ENCODE results near the gene TFF3. TPM values are rescaled to one million over a fixed set of nuclear protein-coding genes. Genes with fewer than 3 reads are reported as not detected.

The TFF3 gene
- total and polyA plus RNA-seq, 10 of the 15 experiments (the other 5 are each of a cell fraction or from before 2014, with no cell fraction given): not detected

GRCh38 chr21:42346866-42347600 lies 31.8 kb upstream of the TFF3 start (continued):
- TF ChIP-seq, protein P1, sequence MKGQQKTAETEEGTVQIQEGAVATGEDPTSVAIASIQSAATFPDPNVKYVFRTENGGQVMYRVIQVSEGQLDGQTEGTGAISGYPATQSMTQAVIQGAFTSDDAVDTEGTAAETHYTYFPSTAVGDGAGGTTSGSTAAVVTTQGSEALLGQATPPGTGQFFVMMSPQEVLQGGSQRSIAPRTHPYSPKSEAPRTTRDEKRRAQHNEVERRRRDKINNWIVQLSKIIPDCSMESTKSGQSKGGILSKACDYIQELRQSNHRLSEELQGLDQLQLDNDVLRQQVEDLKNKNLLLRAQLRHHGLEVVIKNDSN (IDR thresholded peaks at IDR 0.05; ENCODE audit: borderline replicate concordance, extremely low read length, insufficient read depth, low read depth, low read length): no peak
- TF ChIP-seq NFXL1 (IDR thresholded peaks at IDR 0.05; ENCODE audit: borderline replicate concordance): no peak
- no peak for TF ChIP-seq WRNIP1 (IDR thresholded peaks at IDR 0.05; ENCODE audit: borderline replicate concordance, low read depth, low read length)
- no peak for TF ChIP-seq CHD1 (IDR thresholded peaks at IDR 0.05; ENCODE audit: low read depth, low read length)
- no peak for TF ChIP-seq SREBF1 (IDR thresholded peaks at IDR 0.05; ENCODE audit: low read length)

GRCh38 chr21:42346441-42346840 lies 31.2 kb upstream of the TFF3 start:
- RAD21 ChIA-PET (ENCODE audit: unreplicated experiment): no interaction called here
- Histone ChIP-seq H4K20me1 (ENCODE audit: control insufficient read depth, insufficient read depth) (no peaks in the 10 kb centered on the region), H3K27me3 (replicated peaks in 1 of 2; ENCODE audit: control insufficient read depth in 2 of 2, insufficient read depth in 2 of 2, low read length in 1 of 2) (no peaks in the 10 kb centered on the region), H3K4me2 (ENCODE audit: control insufficient read depth, insufficient read depth) (no peak overlapping the region), H3K36me3 (ENCODE audit: control insufficient read depth in 2 of 2, insufficient read depth in 2 of 2, low read length in 1 of 2) (no peaks in the 10 kb centered on the region), H3K27ac (ENCODE audit: control insufficient read depth, insufficient read depth) (no peak overlapping the region), H3K9ac (ENCODE audit: control insufficient read depth, insufficient read depth, low read length) (no peak overlapping the region), H3K9me3 (replicated peaks; ENCODE audit: control insufficient read depth, insufficient read depth, low read length) (no peaks in the 10 kb centered on the region; the same call in 2 of the 3 replicates), H2AFZ (ENCODE audit: control insufficient read depth, low read depth, low read length) (no peak overlapping the region), H3K79me2 (ENCODE audit: control insufficient read depth, insufficient read depth, low read length) (no peaks in the 10 kb centered on the region), H3K4me3 (no peak overlapping the region), H3K4me1 (ENCODE audit: control insufficient read depth, insufficient read depth, low read length) (no peaks in the 10 kb centered on the region)
- no peak for FAIRE-seq
- no TSS peak for BruUV-seq (replicated peaks)
- CTCF ChIA-PET: interaction anchor here (0.5 kb wide), 1 partner anchor 19 kb away, joined by 3 read pairs; no protein-coding TSS in a partner anchor
- intact Hi-C loops (cut with micrococcal nuclease; ENCODE audit: unreplicated experiment) (no loop called here), in situ Hi-C loops (cut with MboI) (no loop called here)
- POLR2A ChIA-PET: no interaction called here
- SMC1A ChIA-PET (ENCODE audit: uncharacterized antibody, unreplicated experiment): no interaction called here
- no peak for DNase-seq (ENCODE audit: low read depth, low spot score)
- WGBS (ENCODE audit: insufficient coverage, insufficient replicate concordance, low lambda C conversion rate, missing lambda C conversion rate): 49% methylated on average over 9 of the region's 9 CpGs
- ATAC-seq: no peak
- TF ChIP-seq HDAC2 (IDR thresholded peaks at IDR 0.05) (no peak), NFIC (IDR thresholded peaks at IDR 0.05; ENCODE audit: low read depth, low read length) (no peak), ETV6 (conservative IDR thresholded peaks at IDR 0.05 in 1 of 2, IDR thresholded peaks at IDR 0.05 in 1 of 2; ENCODE audit: borderline replicate concordance in 1 of 2, low read depth in 1 of 2) (no peak), RELA (IDR thresholded peaks at IDR 0.05; ENCODE audit: borderline replicate concordance, partially characterized antibody) (no peak), HDGF (IDR thresholded peaks at IDR 0.05) (no peak), KLF5 (IDR thresholded peaks at IDR 0.05; ENCODE audit: partially characterized antibody) (no peak), ZSCAN29 (IDR thresholded peaks at IDR 0.05) (no peak), SUZ12 (IDR thresholded peaks at IDR 0.05; ENCODE audit: unreplicated experiment) (no peak), KDM1A (IDR thresholded peaks at IDR 0.05; ENCODE audit: borderline replicate concordance) (no peak), GABPA (IDR thresholded peaks at IDR 0.05; ENCODE audit: low read depth) (no peak), BRCA1 (IDR thresholded peaks at IDR 0.05; ENCODE audit: low read depth, low read length) (no peak), KAT2A (conservative IDR thresholded peaks at IDR 0.05; ENCODE audit: control insufficient read depth, low read depth, low read length) (no peak), SREBF1 (IDR thresholded peaks at IDR 0.05; ENCODE audit: low read length) (no peak)
- TF ChIP-seq, protein P2, sequence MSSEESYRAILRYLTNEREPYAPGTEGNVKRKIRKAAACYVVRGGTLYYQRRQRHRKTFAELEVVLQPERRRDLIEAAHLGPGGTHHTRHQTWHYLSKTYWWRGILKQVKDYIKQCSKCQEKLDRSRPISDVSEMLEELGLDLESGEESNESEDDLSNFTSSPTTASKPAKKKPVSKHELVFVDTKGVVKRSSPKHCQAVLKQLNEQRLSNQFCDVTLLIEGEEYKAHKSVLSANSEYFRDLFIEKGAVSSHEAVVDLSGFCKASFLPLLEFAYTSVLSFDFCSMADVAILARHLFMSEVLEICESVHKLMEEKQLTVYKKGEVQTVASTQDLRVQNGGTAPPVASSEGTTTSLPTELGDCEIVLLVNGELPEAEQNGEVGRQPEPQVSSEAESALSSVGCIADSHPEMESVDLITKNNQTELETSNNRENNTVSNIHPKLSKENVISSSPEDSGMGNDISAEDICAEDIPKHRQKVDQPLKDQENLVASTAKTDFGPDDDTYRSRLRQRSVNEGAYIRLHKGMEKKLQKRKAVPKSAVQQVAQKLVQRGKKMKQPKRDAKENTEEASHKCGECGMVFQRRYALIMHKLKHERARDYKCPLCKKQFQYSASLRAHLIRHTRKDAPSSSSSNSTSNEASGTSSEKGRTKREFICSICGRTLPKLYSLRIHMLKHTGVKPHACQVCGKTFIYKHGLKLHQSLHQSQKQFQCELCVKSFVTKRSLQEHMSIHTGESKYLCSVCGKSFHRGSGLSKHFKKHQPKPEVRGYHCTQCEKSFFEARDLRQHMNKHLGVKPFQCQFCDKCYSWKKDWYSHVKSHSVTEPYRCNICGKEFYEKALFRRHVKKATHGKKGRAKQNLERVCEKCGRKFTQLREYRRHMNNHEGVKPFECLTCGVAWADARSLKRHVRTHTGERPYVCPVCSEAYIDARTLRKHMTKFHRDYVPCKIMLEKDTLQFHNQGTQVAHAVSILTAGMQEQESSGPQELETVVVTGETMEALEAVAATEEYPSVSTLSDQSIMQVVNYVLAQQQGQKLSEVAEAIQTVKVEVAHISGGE (CRISPR knock-in tag; IDR thresholded peaks at IDR 0.05): no peak

Measured in GM12878 (cell line).